HCT116 (cell line): ENCODE measurements around the gene IFRD2. TPM values are rescaled to one million over a fixed set of nuclear protein-coding genes. Genes with fewer than 3 reads are reported as not detected.
A peak's percentile ranks its signal among the peaks of the same experiment; 100 is the strongest.

Source experiments
- ATAC-seq: fragments of 200-7000 bp; cut with Tn5 transposase; 2 replicates; pipeline ENCODE4 v1.9.1; 2020; ENCODE audit warnings: mild to moderate bottlenecking, moderate library complexity
- BruUV-seq: library from RNA; stranded (reverse); fragments of 400-500 nt; replicated peaks from 2 replicates; lab custom pipeline; 2021; lab: Mats Ljungman, UMichigan
- CTCF ChIA-PET: fragments of 300-600 bp; sonication (Branson Sonifier 250); formaldehyde crosslinking; loops from one replicate; lab custom pipeline; 2021; ENCODE audit warnings: antibody characterized with exemption; lab: Charles Lee
- POLR2A ChIA-PET: fragments of 300-600, 350-600 bp; sonication (Branson Sonifier 250); formaldehyde crosslinking; loops from one replicate; lab custom pipeline; 2021; ENCODE audit warnings: antibody characterized with exemption; lab: Charles Lee
- RAD21 ChIA-PET, 2 experiments: fragments of 300-600 bp; sonication (Branson Sonifier 250); formaldehyde crosslinking; loops; one replicate each; lab custom pipeline; 2023; ENCODE audit warnings: low total read pairs in 2 of 2; ENCODE audit not compliant: uncharacterized antibody in 2 of 2, unreplicated experiment in 2 of 2, low non-redundant PET in 1 of 2; lab: Charles Lee
- DNase-seq: peaks from one replicate; pipeline ENCODE4 v3.0.0-alpha.2; 2010; ENCODE audit warnings: low read depth, low spot score
- H2AFZ ChIP-seq: fragments of 200-600 bp; shearing (Covaris generic), sonication (generic); 2 replicates; pipeline ENCODE4 v1.6.1; 2017; ENCODE audit warnings: low read depth, mixed run types, mixed read lengths, antibody characterized with exemption, low read length; ENCODE audit not compliant: poor library complexity, severe bottlenecking
- H3K27ac ChIP-seq: 2 replicates; pipeline ENCODE4 v1.5.1; 2012; ENCODE audit warnings: low read depth, low read length
- H3K27me3 ChIP-seq: fragments of 200-600 bp; sonication (generic); 2 replicates; pipeline ENCODE4 v1.6.1; 2016; ENCODE audit warnings: mixed run types, low read length, mixed read lengths; ENCODE audit not compliant: insufficient read depth
- H3K36me3 ChIP-seq, 2 experiments: fragments of 200-500 bp in 1 of 2; fragments of 200-600 bp in 1 of 2; sonication (Bioruptor generic) in 1 of 2; sonication (generic) in 1 of 2; 2 replicates each; pipeline versions ENCODE4 v1.5.1 to v1.6.1; 2014 to 2016; ENCODE audit warnings: low read length in 2 of 2, inconsistent platforms in 1 of 2, mixed read lengths in 1 of 2, mixed run types in 1 of 2; ENCODE audit not compliant: insufficient read depth in 2 of 2, control insufficient read depth in 1 of 2
- H3K4me1 ChIP-seq, 2 experiments: fragments of 200-600 bp in 1 of 2; sonication (generic) in 1 of 2; 2 replicates each; pipeline versions ENCODE4 v1.5.1 to v1.6.1; 2012 to 2017; ENCODE audit warnings: low read length in 2 of 2, inconsistent platforms in 1 of 2, mild to moderate bottlenecking in 1 of 2, mixed read lengths in 1 of 2, mixed run types in 1 of 2, moderate library complexity in 1 of 2; ENCODE audit not compliant: insufficient read depth in 2 of 2, control insufficient read depth in 1 of 2
- H3K4me2 ChIP-seq: fragments of 200-600 bp; sonication (generic); 2 replicates; pipeline ENCODE4 v1.6.1; 2017; ENCODE audit warnings: mixed run types, low read length, mixed read lengths
- H3K4me3 ChIP-seq, 2 experiments: fragments of 200-600 bp in 1 of 2; sonication (generic) in 1 of 2; replicated peaks in 1 of 2; 2 replicates each; pipeline ENCODE4 v1.5.1; 2011 to 2016; ENCODE audit warnings: low read length in 2 of 2, control low read depth in 1 of 2, low read depth in 1 of 2, mild to moderate bottlenecking in 1 of 2, mixed read lengths in 1 of 2, mixed run types in 1 of 2
- H3K79me2 ChIP-seq: fragments of 200-600 bp; sonication (generic); 2 replicates; pipeline ENCODE4 v1.6.1; 2017; ENCODE audit warnings: mild to moderate bottlenecking, mixed run types, low read length, moderate library complexity, mixed read lengths; ENCODE audit not compliant: insufficient read depth
- H3K9ac ChIP-seq: fragments of 200-600 bp; sonication (generic); 2 replicates; pipeline ENCODE4 v1.6.1; 2016; ENCODE audit warnings: low read length, mixed read lengths
- H3K9me2 ChIP-seq: fragments of 200-600 bp; sonication (generic), shearing (Covaris generic); 2 replicates; pipeline ENCODE4 v1.6.1; 2017; ENCODE audit warnings: mixed run types, mild to moderate bottlenecking, moderate library complexity; ENCODE audit not compliant: insufficient read depth
- H3K9me3 ChIP-seq, 2 experiments: fragments of 200-500 bp in 1 of 2; fragments of 200-600 bp in 1 of 2; sonication (Bioruptor generic) in 1 of 2; sonication (generic) in 1 of 2; 2 replicates each; pipeline ENCODE4 v1.6.1; 2014 to 2017; ENCODE audit warnings: low read length in 2 of 2, mixed read lengths in 2 of 2, inconsistent platforms in 1 of 2, low read depth in 1 of 2, mild to moderate bottlenecking in 1 of 2, mixed run types in 1 of 2, moderate library complexity in 1 of 2; ENCODE audit not compliant: control insufficient read depth in 1 of 2, insufficient read depth in 1 of 2
- H4K20me1 ChIP-seq: fragments of 200-600 bp; sonication (generic), shearing (Covaris generic); 2 replicates; pipeline ENCODE4 v1.6.1; 2017; ENCODE audit warnings: mixed run types, mild to moderate bottlenecking, moderate library complexity; ENCODE audit not compliant: insufficient read depth
- ATF3 ChIP-seq: IDR thresholded peaks from 2 replicates; pipeline ENCODE4 v1.6.1; 2012
- CBX3 ChIP-seq: IDR thresholded peaks from 2 replicates; pipeline ENCODE4 v1.6.1; 2012; ENCODE audit warnings: low read depth
- CEBPB ChIP-seq: IDR thresholded peaks from 2 replicates; pipeline ENCODE4 v1.6.1; 2012; ENCODE audit warnings: low read depth
- CTCF ChIP-seq, 3 experiments: fragments of 200-600 bp in 1 of 3; sonication (generic) in 1 of 3; IDR thresholded peaks in 2 of 3; conservative IDR thresholded peaks in 1 of 3; 2 replicates each; pipeline ENCODE4 v1.5.1; 2012 to 2017; ENCODE audit warnings: low read depth in 2 of 3, low read length in 2 of 3, antibody characterized with exemption in 1 of 3, borderline replicate concordance in 1 of 3, control low read depth in 1 of 3, mild to moderate bottlenecking in 1 of 3, mixed read lengths in 1 of 3, mixed run types in 1 of 3, moderate library complexity in 1 of 3; ENCODE audit not compliant: insufficient read depth in 1 of 3
- EGR1 ChIP-seq: IDR thresholded peaks from 2 replicates; pipeline ENCODE4 v1.6.1; 2012; ENCODE audit warnings: low read depth
- ELF1 ChIP-seq: IDR thresholded peaks from 2 replicates; pipeline ENCODE4 v1.6.1; 2012; ENCODE audit warnings: low read depth, borderline replicate concordance
- EZH2 ChIP-seq: fragments of 200-600 bp; sonication (generic); IDR thresholded peaks from 2 replicates; pipeline ENCODE4 v1.6.1; 2017; ENCODE audit warnings: antibody characterized with exemption, mixed run types
- EZH2phosphoT487 ChIP-seq: fragments of 200-600 bp; IDR thresholded peaks from 2 replicates; pipeline ENCODE4 v1.6.1; 2018; ENCODE audit warnings: antibody characterized with exemption, borderline replicate concordance
- FOSL1 ChIP-seq: IDR thresholded peaks from 2 replicates; pipeline ENCODE4 v1.6.1; 2012; ENCODE audit warnings: low read depth
- JUND ChIP-seq: IDR thresholded peaks from 2 replicates; pipeline ENCODE4 v1.6.1; 2012
- MAX ChIP-seq: IDR thresholded peaks from 2 replicates; pipeline ENCODE4 v1.6.1; 2012
- POLR2AphosphoS5 ChIP-seq: IDR thresholded peaks from 2 replicates; pipeline ENCODE4 v1.6.1; 2011; ENCODE audit warnings: mild to moderate bottlenecking, low read depth, low read length, moderate library complexity
- RAD21 ChIP-seq: IDR thresholded peaks from 2 replicates; pipeline ENCODE4 v1.6.1; 2012; ENCODE audit warnings: low read depth, mild to moderate bottlenecking
- REST ChIP-seq: IDR thresholded peaks from 2 replicates; pipeline ENCODE4 v1.6.1; 2012; ENCODE audit warnings: low read depth
- SIN3A ChIP-seq: IDR thresholded peaks from 2 replicates; pipeline ENCODE4 v1.6.1; 2012; ENCODE audit warnings: low read depth
- SP1 ChIP-seq: IDR thresholded peaks from 2 replicates; pipeline ENCODE4 v1.6.1; 2012; ENCODE audit warnings: low read depth
- SRF ChIP-seq: IDR thresholded peaks from 2 replicates; pipeline ENCODE4 v1.6.1; 2012; ENCODE audit warnings: low read depth
- TCF7L2 ChIP-seq: IDR thresholded peaks from 2 replicates; pipeline ENCODE4 v1.7.0; 2011; ENCODE audit warnings: borderline replicate concordance, inconsistent platforms; ENCODE audit not compliant: insufficient read depth, insufficient read length; ENCODE audit errors: extremely low read depth
- ZNF274 ChIP-seq: fragments of 200-500 bp; sonication (Bioruptor generic); IDR thresholded peaks from 2 replicates; pipeline ENCODE4 v1.6.1; 2014; ENCODE audit warnings: mild to moderate bottlenecking, low read depth, low read length, inconsistent platforms
- intact Hi-C: fragments of 100-400 bp; cut with micrococcal nuclease; formaldehyde crosslinking; loops from 2 replicates; pipeline ENCODE4 v1.10.0; 2022
- total RNA-seq: library from RNA; stranded (reverse); gene quantifications from one replicate; pipeline ENCODE4 v1.2.1, GENCODE V29; 2021; ENCODE audit not compliant: unreplicated experiment

Gene IFRD2
- total RNA-seq, 1 experiment from 2014 or later = 146 TPM

- Histone ChIP-seq H3K27ac (peak overlapping the region; percentile 86), H3K27me3 (no peaks in the 10 kb centered on the region), H2AFZ (no peak overlapping the region), H3K4me1 (peaks cover 38 to 95% of the 10 kb centered on the region in 2 experiments), H3K9me2 (no peaks in the 10 kb centered on the region), H4K20me1 (no peaks in the 10 kb centered on the region), H3K4me2 (peak overlapping the region; percentile 93), H3K9me3 (no peaks in the 10 kb centered on the region), H3K4me3 (peak overlapping the region in 1 of 2 experiments; percentile 42; a peak in 3 of 4 replicates), H3K36me3 (peaks cover 0 to 3% of the 10 kb centered on the region in 2 experiments; a peak in 1 of 4 replicates), H3K9ac (peak overlapping the region; percentile 77), H3K79me2 (peaks cover 84% of the 10 kb centered on the region)
- ChIA-PET RAD21 (no interaction called here), CTCF (interaction anchor here (1.0 to 4.7 kb wide), 3 partner anchors 11 to 54 kb away, joined by 3 to 46 read pairs (median 3); no protein-coding TSS in a partner anchor), POLR2A (interaction anchor here (0.9 to 2.7 kb wide), 3 partner anchors 12 to 43 kb away, joined by 3 to 34 read pairs (median 5); partner anchors contain the start of genes GNAI2 and IFRD2)
- TF ChIP-seq ELF1 (no peak), ATF3 (no peak), MAX (no peak), SRF (no peak), CEBPB (no peak), REST (no peak), POLR2AphosphoS5 (no peak; the same call in 1 of the 2 replicates), SP1 (no peak), TCF7L2 (no peak), JUND (no peak), EZH2phosphoT487 (no peak), RAD21 (no peak), SIN3A (no peak), EZH2 (no peak), CTCF (IDR thresholded peaks at IDR 0.05 in 2 of 3, conservative IDR thresholded peaks at IDR 0.05 in 1 of 3; ENCODE audit: borderline replicate concordance in 1 of 3, insufficient read depth in 1 of 3, low read depth in 2 of 3, low read length in 2 of 3) (no peak), ZNF274 (no peak), FOSL1 (no peak), EGR1 (no peak), CBX3 (no peak)
- intact Hi-C loops = no loop called here
- ATAC-seq (no peak), DNase-seq (no peak)
- BruUV-seq = no TSS peak
Observed at GRCh38 chr3:50248387-50248786, 43.8 kb downstream of the IFRD2 start.
